CD4-positive, alpha-beta T cell treated with Interleukin-4 for 4 hours (primary cell): ENCODE results near the gene OPRM1.
A peak's percentile ranks its signal among the peaks of the same experiment; 100 is the strongest.
"Not testable (repeated sequence)": the region's sequence is repeated elsewhere in the genome, so short reads cannot be mapped to it uniquely, and the experiment has no call there.

ENCODE experiments used
- DNase-seq: peaks from one replicate; pipeline ENCODE4 v3.0.0-alpha.2; 2020

The OPRM1 gene

GRCh38 chr6:154154389-154154967 is 115.4 kb downstream of the OPRM1 start:
- peak; percentile 72 for DNase-seq

DNA sequence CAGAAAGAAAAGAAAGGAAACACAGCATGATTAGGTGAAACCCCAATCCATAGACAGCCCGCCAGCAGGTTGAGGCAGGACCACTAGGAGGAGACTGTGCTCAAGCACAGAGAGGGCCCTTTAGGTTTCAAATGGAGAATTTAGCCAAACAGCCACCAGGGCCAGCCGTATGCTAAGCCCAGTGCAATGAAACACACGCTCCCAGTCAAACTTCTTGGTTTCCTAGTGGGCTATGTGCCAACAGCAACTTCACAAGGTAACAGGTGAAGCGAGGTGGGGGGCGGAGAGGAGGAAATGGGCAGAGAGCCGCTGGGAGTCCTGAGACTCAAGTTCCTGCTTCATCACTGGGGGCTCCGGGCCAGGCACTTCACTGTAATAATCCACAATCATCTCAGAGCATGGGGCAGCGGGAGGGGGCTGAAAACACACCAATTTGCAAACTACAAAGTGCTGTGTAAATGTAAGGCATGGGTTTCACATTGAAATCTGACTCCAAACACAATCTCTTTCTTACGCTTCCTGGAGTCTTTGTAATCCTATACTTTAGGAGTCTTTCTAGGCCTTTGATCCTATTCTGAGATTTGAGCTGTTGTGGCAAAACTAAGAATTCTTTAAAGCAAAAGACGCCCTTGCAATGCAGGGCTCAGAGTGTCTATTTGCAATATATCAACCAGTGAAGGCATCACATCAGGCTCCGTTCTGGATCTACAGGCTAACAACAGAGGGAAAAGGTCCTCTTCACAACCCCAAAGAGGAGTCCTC is 117.3 kb downstream of the OPRM1 start:
- peak; percentile 74 for DNase-seq

GRCh38 chr6:154157082-154157481 is 118.0 kb downstream of the OPRM1 start:
- DNase-seq = peak; percentile 40

- DNase-seq = no peak
These were observed 118.7 kb downstream of the OPRM1 start for GRCh38 chr6:154157706-154158105.

DNA sequence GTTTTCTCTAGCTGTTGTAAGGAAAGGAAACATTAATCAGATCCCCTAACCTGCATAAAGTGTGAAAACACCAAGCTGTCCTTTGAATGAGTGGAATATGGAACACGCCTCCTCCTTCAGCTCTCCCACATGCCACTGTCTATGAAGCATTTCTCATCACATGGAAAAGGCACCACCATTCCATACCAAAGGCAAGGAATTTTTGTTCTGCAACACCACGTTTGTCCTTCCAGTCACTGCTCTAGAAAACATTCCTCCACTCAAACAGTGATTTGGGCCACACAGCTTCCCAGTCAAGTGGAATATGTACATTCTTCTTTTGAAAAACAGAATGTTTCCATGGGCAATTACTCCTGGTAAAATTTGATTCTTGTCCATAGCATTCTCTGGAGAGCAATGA is 120.1 kb downstream of the OPRM1 start:
- no peak for DNase-seq

DNA sequence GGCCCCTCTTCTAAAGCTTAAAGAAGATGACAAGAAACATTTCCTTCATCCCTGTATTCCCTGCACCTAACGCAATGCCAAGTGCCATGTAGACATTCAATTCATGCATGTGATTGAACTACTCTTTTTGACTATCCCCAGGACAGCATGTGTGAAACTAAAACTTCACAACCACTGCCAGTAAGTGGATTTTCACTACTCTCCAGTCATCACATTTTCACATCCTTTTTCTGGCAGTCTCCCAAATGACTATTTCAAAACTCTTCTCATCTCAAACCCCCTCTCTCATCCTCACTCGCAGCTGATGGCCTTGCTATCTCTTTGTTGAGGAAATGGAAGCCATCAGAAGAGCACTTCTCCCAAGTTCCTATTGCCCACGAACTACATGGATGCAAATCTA is 122.6 kb downstream of the OPRM1 start:
- DNase-seq = no peak

DNA sequence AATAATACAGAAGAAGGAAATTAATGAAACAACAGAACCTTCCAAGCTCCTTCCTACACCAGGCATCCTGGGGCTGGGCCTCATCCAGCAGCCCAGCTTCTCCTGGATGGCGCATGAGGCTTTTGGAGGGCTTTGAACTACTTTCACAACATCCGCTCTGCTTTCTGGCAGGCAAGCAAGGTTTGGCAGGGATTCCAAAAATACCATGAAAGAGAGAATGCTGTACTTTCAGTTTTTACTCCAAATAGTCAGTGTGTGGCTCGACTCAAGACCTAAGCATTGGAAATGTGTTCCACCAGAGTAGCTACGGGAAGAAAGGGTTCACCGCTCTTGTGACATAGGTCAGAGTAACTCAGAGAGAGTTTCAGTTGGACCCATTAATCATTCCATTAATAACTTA is 125.4 kb downstream of the OPRM1 start:
- DNase-seq = no peak

- no peak for DNase-seq
These were observed 126.4 kb downstream of the OPRM1 start for GRCh38 chr6:154165478-154165877.

DNA sequence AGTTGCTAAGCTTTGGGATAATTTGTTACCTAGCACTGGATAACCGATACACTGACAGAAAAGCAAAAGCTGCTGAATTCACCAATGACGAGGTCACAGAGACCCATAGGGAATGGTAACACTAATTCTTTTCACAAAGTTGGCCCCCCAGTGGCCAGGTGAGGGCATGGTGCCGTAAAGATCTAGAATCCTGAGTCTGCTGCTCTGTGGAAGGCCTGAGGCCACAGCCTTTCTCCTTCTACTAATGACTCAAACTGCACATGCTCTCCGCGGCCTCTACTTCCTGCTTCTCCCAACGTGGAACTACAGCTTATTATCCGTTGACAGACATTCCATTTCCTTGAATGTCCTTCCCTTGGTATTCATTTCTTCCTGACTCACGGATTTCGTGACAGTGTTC is 127.1 kb downstream of the OPRM1 start:
- no peak for DNase-seq

- no peak for DNase-seq
These were observed 128.1 kb downstream of the OPRM1 start for GRCh38 chr6:154167126-154167525.

- DNase-seq = no peak
These were observed 130.3 kb downstream of the OPRM1 start for GRCh38 chr6:154169193-154169847.

DNA sequence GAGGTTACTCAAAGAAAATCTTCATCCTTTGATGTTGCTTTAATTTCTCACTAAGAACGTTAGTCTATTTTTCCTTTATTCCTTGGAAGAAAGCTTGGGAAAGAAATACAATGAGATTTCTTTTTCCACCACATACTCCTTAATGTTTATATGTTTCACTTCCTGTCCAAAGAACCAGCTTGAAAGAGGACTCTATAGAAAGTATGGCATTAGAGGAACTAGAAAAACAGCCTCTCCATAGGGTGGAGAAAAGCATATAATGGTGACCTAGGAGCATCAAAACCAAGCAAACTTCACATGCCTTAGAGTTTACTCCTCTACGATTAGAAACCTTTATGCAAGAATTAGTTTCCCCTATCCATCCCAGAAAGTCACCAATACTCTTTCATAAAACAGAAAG is 131.1 kb downstream of the OPRM1 start:
- DNase-seq = no peak

DNA sequence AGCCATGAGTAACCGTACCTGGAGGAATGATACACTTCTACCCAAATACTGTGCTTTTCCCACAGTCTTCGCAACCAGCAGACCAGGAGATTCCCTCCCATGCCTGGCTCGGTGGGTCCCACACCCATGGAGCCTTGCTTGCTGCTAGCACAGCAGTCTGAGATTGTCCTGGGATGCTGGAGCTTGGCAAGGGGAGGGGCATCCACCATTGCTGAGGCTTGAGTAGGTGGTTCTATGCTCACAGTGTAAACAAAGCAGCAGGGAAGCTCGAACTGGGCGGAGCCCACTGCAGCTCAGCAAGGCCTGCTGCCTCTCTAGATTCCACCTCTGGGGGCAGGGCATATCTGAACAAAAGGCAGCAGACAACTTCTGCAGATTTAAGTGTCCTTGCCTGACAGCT is 133.4 kb downstream of the OPRM1 start:
- not testable (repeated sequence) for DNase-seq

DNA sequence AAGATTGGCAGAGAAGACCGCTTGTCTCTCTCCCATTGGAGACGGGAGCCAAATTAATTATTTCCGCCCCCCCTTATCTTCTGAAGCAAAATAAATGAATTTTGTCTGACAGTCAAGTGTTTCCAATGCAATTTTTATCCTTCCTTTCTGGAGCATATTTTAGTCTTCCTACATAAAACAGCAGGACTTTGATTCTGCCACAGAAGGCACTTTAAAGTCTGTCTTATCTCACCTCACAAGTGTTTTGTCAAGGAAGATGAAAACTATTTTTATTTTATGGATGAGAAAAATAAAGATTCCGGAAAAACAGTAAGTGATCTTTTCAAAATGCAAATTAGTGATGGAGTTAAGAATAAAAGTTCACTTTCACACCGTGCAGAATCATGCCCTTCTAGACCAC is 140.4 kb downstream of the OPRM1 start:
- DNase-seq = no peak

GRCh38 chr6:154187203-154187602 is 148.2 kb downstream of the OPRM1 start:
- no peak for DNase-seq

DNA sequence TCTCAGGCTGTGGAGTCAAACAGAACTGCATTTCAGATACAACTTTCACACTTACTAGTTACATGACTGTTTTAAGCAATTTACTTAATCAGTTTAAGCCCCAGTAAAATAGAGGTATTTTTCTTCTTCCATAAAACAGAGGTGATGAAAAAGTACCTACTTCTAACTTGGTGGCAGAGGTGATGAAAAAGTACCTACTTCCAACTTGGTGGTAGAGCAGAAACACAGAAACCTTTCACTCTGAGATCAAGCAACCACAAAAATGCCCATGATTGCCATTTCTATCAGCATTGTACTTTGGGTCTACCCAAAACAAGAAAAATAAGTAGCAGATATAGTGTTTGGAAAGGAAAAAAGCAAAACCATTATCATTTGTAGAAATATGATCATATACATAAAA is 148.7 kb downstream of the OPRM1 start:
- no peak for DNase-seq

DNA sequence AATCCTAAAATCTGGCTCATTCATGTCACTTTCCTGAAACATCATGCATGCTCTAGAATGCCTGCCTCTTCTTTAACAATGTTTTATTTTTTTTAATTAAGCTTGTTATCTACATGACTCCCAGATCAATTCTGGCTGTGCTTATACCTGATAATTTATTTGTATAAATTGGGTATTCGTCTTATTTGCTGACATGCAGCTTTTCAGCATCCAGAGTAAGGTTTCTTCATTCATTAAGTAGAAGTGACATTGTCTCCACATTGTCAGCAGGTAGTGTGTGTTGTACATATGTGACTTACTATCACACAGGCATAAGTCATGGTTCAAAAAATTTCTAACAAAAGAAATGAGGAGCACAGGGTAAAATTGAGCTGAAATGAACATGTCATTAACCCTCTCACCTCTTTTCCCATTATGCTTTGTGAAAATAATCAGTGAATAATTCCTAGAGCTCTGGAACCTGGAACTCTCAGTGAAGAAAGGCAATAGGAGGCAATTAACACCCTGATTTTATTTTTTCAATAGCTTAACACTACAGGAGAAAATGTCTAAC is 157.4 kb downstream of the OPRM1 start:
- no peak for DNase-seq

DNA sequence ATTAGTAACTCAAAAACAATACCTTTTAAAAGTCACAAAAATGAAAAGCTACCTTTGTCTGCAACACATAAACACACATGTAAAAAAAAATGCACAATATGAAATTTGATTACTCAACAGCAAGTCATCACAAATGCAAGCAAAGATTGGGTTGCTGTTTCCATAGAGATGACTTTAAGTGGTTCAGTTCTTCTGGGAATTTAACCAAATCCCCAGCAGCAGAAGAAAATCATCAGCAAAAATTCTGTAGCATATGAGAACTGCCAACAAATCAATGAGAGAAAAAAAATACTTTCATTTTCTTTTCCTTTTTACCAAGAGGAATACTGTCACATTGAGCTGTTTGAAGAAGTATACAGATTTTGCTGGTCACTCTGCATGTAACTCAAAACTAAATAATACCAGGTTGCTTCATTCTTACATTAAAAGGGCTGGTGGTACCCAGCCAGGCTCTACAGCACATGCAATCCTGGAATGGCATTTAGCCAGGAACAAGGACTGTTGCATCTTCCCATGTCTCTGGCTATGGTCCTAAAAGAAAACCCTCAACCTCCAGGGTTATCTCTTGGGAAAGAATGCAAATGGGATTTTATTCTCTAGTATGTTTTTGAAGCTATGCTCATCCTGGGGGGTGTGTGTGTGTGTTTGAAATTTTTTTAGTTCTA is 158.3 kb downstream of the OPRM1 start:
- DNase-seq = peak; percentile 17

DNA sequence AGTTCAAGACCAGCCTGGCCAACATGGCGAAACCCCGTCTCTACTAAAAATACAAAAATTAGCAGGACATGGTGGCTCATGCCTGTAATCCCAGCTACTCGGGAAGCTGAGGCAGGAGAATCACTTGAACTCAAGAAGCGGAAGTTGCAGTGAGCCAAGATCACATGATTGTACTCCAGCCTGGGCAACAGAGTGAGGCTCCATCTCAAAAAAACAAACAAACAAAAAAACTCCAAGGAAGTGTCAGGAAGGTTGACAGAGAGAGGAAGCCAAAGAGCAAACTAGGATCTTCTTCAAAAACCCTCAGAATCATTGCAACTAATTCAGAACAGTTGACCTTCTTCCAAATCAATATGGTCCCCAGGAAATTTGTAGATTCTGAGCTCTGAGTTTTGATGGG is 162.6 kb downstream of the OPRM1 start:
- DNase-seq = not testable (repeated sequence)

DNA sequence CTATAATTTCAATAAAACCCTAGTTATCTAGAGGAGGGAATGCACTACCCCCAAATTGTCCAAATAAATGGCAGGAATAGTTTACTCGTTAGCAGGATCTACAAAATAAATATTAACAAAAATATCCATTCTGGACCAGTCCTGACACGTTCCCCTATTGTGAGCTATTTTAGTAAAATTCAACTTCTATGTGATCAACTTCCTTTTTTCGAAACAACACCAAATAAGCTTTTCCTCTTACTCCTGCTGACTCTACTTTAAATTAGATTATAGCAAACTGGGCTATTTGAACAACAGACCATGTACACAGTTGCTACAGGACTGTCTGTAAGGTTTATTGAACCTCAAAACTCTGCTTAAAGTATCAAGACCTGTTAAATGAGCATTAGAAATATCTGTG is 163.3 kb downstream of the OPRM1 start:
- DNase-seq = no peak

GRCh38 chr6:154202958-154203357 is 163.9 kb downstream of the OPRM1 start:
- no peak for DNase-seq

DNA sequence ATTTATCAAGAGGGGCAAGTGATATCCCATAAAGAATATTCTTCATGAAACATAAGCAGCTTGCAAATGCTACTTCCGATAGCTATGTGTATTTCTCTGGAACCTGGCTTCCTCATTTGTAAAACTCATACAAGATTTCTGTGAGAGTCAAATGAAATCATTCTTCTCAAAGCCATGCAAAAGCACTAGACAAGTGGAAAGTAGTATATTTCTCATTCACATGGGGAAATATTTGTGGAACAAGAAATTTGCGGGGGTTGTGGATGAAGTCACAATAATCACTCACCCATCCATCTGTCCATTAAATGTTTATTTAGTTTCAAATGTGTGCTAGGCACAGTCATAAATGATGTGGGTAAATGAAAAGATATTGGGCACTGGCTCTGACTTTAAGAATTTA is 167.1 kb downstream of the OPRM1 start:
- DNase-seq = no peak

- no peak for DNase-seq
These were observed 168.0 kb downstream of the OPRM1 start for GRCh38 chr6:154206996-154207395.

GRCh38 chr6:154209555-154209954 is 170.5 kb downstream of the OPRM1 start:
- DNase-seq = no peak
